IPS DF 4.7 (cell line): ENCODE measurements around the gene CFL2.
"Not testable (repeated sequence)": the region's sequence is repeated elsewhere in the genome, so short reads cannot be mapped to it uniquely, and the experiment has no call there.

Experiments used
- DNase-seq: peaks from one replicate; pipeline ENCODE4 v3.0.0-alpha.2; 2013; ENCODE audit warnings: low spot score; ENCODE audit errors: extremely low read depth

Gene CFL2

GRCh38 chr14:34714320-34715126 is at the start of gene CFL2:
Gene CFL2 (minus strand): TSS chr14:34714593. CDS start chr14:34714540, 53 bp downstream.
- DNase-seq: no peak

- no peak for DNase-seq
Observed at GRCh38 chr14:34755215-34755614, 40.8 kb upstream of the CFL2 start.

- no peak for DNase-seq
Observed at GRCh38 chr14:34754687-34755086, 40.3 kb upstream of the CFL2 start.

GRCh38 chr14:34750670-34751069 is 36.3 kb upstream of the CFL2 start:
- no peak for DNase-seq

- DNase-seq: no peak
Observed at GRCh38 chr14:34750233-34750632, 35.8 kb upstream of the CFL2 start.

- DNase-seq: no peak
Observed at GRCh38 chr14:34749408-34749807, 35.0 kb upstream of the CFL2 start.

GRCh38 chr14:34742270-34743115 is 28.1 kb upstream of the CFL2 start:
- no peak for DNase-seq

GRCh38 chr14:34741840-34742239 is 27.4 kb upstream of the CFL2 start:
- DNase-seq: no peak

GRCh38 chr14:34740139-34740538 is 25.7 kb upstream of the CFL2 start:
- DNase-seq: not testable (repeated sequence)

- not testable (repeated sequence) for DNase-seq
Observed at GRCh38 chr14:34737079-34737478, 22.7 kb upstream of the CFL2 start.

- DNase-seq: no peak
Observed at GRCh38 chr14:34733245-34733644, 18.9 kb upstream of the CFL2 start.

- DNase-seq: no peak
Observed at GRCh38 chr14:34732802-34733201, 18.4 kb upstream of the CFL2 start.

GRCh38 chr14:34723867-34724266 is 9.5 kb upstream of the CFL2 start:
- DNase-seq: no peak

- no peak for DNase-seq
Observed at GRCh38 chr14:34722723-34723545, 8.5 kb upstream of the CFL2 start.

- no peak for DNase-seq
Observed at GRCh38 chr14:34721129-34721528, 6.7 kb upstream of the CFL2 start.

GRCh38 chr14:34718750-34719304 is 4.4 kb upstream of the CFL2 start:
- no peak for DNase-seq

- DNase-seq: no peak
Observed at GRCh38 chr14:34715127-34715863, 902 bp upstream of the CFL2 start.

- DNase-seq: no peak
Observed at GRCh38 chr14:34713681-34714319, 593 bp downstream of the CFL2 start.

GRCh38 chr14:34713122-34713680 is 1.2 kb downstream of the CFL2 start:
- no peak for DNase-seq
